WTC11 (cell line): ENCODE results near the gene HEYL.

ENCODE experiments used
- ATF1 ChIP-seq: sonication (generic); formaldehyde crosslinking; IDR thresholded peaks from 2 replicates; pipeline ENCODE4 v1.8.1; 2023; ENCODE audit warnings: mild to moderate bottlenecking, moderate library complexity, missing genetic modification reagents
- ATF2 ChIP-seq: sonication (generic); formaldehyde crosslinking; IDR thresholded peaks from 2 replicates; pipeline ENCODE4 v1.8.1; 2022; ENCODE audit warnings: low read depth, missing genetic modification reagents, borderline replicate concordance
- CREB1 ChIP-seq: sonication (generic); formaldehyde crosslinking; IDR thresholded peaks from 2 replicates; pipeline ENCODE4 v1.8.0; 2023; ENCODE audit warnings: mild to moderate bottlenecking, missing genetic modification reagents
- E2F1 ChIP-seq: sonication (generic); formaldehyde crosslinking; IDR thresholded peaks from 2 replicates; pipeline ENCODE4 v1.8.0; 2022; ENCODE audit warnings: mild to moderate bottlenecking, missing genetic modification reagents
- ESRRA ChIP-seq: sonication (generic); formaldehyde crosslinking; IDR thresholded peaks from 2 replicates; pipeline ENCODE4 v1.8.1; 2022; ENCODE audit warnings: mild to moderate bottlenecking, missing genetic modification reagents, borderline replicate concordance
- FOXP4 ChIP-seq: sonication (generic); formaldehyde crosslinking; IDR thresholded peaks from 2 replicates; pipeline ENCODE4 v1.8.0; 2022; ENCODE audit warnings: mild to moderate bottlenecking, missing genetic modification reagents
- JUN ChIP-seq: sonication (generic); formaldehyde crosslinking; IDR thresholded peaks from 2 replicates; pipeline ENCODE4 v1.8.0; 2023; ENCODE audit warnings: mild to moderate bottlenecking, missing genetic modification reagents
- MAX ChIP-seq: sonication (generic); formaldehyde crosslinking; IDR thresholded peaks from 2 replicates; pipeline ENCODE4 v1.8.0; 2022; ENCODE audit warnings: mild to moderate bottlenecking, missing genetic modification reagents
- NR1H2 ChIP-seq: sonication (generic); formaldehyde crosslinking; IDR thresholded peaks from 2 replicates; pipeline ENCODE4 v1.9.0; 2021; ENCODE audit warnings: mild to moderate bottlenecking, moderate library complexity, missing genetic modification reagents
- NR3C1 ChIP-seq: sonication (generic); formaldehyde crosslinking; conservative IDR thresholded peaks from 2 replicates; pipeline ENCODE4 v1.8.1; 2023; ENCODE audit warnings: low read depth, mild to moderate bottlenecking, missing genetic modification reagents
- TEAD4 ChIP-seq: sonication (generic); formaldehyde crosslinking; IDR thresholded peaks from 2 replicates; pipeline ENCODE4 v1.8.0; 2022; ENCODE audit warnings: mild to moderate bottlenecking, missing genetic modification reagents
- ZNF232 ChIP-seq: sonication (generic); formaldehyde crosslinking; IDR thresholded peaks from 2 replicates; pipeline ENCODE4 v1.8.0; 2022; ENCODE audit warnings: mild to moderate bottlenecking, missing genetic modification reagents
- ZNF263 ChIP-seq: sonication (generic); formaldehyde crosslinking; IDR thresholded peaks from 2 replicates; pipeline ENCODE4 v1.8.1; 2022; ENCODE audit warnings: low read depth, mild to moderate bottlenecking, moderate library complexity, missing genetic modification reagents
- TF ChIP-seq, protein P1 (sequence below): fragments of 200-600 bp; IDR thresholded peaks from 2 replicates; pipeline ENCODE4 v1.8.0; 2022; ENCODE audit warnings: antibody characterized with exemption

GRCh38 chr1:39576016-39576657 lies 63.3 kb downstream of the HEYL start:
- TF ChIP-seq ESRRA (CRISPR knock-in tag), result no peak
- no peak for TF ChIP-seq CREB1 (CRISPR knock-in tag)
- no peak for TF ChIP-seq NR1H2 (CRISPR knock-in tag)
- TF ChIP-seq, protein P1, sequence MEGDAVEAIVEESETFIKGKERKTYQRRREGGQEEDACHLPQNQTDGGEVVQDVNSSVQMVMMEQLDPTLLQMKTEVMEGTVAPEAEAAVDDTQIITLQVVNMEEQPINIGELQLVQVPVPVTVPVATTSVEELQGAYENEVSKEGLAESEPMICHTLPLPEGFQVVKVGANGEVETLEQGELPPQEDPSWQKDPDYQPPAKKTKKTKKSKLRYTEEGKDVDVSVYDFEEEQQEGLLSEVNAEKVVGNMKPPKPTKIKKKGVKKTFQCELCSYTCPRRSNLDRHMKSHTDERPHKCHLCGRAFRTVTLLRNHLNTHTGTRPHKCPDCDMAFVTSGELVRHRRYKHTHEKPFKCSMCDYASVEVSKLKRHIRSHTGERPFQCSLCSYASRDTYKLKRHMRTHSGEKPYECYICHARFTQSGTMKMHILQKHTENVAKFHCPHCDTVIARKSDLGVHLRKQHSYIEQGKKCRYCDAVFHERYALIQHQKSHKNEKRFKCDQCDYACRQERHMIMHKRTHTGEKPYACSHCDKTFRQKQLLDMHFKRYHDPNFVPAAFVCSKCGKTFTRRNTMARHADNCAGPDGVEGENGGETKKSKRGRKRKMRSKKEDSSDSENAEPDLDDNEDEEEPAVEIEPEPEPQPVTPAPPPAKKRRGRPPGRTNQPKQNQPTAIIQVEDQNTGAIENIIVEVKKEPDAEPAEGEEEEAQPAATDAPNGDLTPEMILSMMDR, result no peak
- TF ChIP-seq E2F1 (CRISPR knock-in tag), result no peak
- TF ChIP-seq FOXP4 (CRISPR knock-in tag), result no peak
- TF ChIP-seq ATF1 (CRISPR knock-in tag), result no peak
- no peak for TF ChIP-seq ZNF232 (CRISPR knock-in tag)
- TF ChIP-seq MAX (CRISPR knock-in tag), result no peak
- TF ChIP-seq NR3C1, result no peak
- no peak for TF ChIP-seq ZNF263 (CRISPR knock-in tag)
- TF ChIP-seq TEAD4, result no peak
- no peak for TF ChIP-seq ATF2 (CRISPR knock-in tag)
- TF ChIP-seq JUN (CRISPR knock-in tag), result no peak
